ENCODE data around the gene SANBR.

The SANBR gene

DNA sequence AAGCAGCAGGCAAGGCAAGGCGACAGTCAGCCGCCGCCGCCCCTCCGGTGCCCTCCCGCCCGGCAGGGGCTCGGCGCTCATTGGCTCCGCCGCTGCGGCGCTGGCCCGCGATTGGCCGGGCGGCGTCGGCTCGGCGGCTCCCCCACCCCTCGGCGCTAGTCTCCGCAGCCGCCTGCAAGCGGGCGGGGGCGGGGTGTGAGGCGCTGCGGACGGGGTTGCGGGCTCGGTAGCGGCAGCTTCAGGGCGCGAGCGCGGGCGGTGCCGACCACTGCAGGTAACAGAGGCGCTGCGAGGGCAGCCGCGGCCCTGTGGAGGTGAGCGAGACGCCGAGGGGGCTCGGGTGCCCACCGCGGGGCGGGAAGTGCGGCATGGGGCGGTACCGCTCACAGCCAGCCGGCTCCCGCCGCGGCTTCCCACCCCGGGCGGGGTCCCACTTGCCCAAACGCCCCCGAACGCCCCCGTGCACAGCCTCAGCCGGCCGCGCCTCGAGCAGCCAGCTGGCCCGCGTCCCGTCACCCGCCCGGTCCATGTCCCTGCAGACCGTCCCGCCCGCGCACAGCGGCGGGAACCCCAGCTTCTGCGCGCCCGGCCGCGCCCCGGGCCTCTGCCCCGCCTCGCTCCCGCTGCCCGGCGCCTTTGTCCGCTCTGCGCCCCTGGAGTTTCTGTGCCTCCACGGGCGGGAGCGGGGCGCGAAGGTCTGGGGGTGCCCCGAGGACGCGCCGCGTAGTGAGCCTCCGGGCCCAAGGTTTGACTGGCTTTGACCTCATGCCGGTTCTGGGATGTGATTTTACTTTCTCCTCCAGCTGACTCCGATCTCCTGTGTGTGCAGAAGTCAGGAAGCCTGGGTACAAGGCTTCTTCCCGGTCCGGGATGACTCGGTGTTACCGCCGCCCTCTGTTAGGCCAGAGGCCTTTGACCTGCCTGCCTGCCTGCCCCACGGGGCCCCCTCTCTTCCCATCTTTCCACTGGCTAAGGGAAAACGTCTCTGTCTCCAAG, at the start of gene SANBR:
TSS of gene SANBR (plus strand) at position 158 of the 996 bp plus-strand sequence. CDS start 4,480 bp downstream, outside the sequence.
- peak within 1 kb of the TSS; percentile 61 for H3K4me3 ChIP-seq (ENCODE audit: low read length)
- peak; percentile 91 for DNase-seq (ENCODE audit: low read depth)
- TF ChIP-seq, protein P1, sequence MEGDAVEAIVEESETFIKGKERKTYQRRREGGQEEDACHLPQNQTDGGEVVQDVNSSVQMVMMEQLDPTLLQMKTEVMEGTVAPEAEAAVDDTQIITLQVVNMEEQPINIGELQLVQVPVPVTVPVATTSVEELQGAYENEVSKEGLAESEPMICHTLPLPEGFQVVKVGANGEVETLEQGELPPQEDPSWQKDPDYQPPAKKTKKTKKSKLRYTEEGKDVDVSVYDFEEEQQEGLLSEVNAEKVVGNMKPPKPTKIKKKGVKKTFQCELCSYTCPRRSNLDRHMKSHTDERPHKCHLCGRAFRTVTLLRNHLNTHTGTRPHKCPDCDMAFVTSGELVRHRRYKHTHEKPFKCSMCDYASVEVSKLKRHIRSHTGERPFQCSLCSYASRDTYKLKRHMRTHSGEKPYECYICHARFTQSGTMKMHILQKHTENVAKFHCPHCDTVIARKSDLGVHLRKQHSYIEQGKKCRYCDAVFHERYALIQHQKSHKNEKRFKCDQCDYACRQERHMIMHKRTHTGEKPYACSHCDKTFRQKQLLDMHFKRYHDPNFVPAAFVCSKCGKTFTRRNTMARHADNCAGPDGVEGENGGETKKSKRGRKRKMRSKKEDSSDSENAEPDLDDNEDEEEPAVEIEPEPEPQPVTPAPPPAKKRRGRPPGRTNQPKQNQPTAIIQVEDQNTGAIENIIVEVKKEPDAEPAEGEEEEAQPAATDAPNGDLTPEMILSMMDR (IDR thresholded peaks at IDR 0.05; ENCODE audit: insufficient read depth, low read depth, low read length, missing control alignments), result no peak

DNA sequence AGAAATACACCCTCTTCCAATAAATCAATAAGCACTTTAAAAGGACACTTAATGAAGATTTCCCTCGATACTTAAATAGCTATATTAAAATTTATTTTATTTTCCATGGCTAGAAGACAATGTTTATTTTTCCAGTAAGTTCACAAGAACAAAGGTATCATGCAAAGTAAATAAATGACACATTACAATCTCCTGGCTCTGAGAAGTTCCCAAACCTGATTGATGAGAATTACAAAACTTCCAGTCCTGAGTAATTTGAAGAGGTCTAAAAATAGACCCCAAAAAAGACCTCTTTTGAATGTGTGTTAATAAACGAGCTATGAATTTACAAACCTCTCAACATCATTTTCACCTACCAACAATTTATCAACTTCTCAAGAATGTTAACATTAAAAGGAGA, 49.7 kb upstream of the SANBR start:
- peak overlapping the region; percentile 96 for H3K4me3 ChIP-seq (ENCODE audit: low read length)
- peak; percentile 87 for DNase-seq (ENCODE audit: low read depth)
- TF ChIP-seq, protein P1 (IDR thresholded peaks at IDR 0.05; ENCODE audit: insufficient read depth, low read depth, low read length, missing control alignments), result no peak

DNA sequence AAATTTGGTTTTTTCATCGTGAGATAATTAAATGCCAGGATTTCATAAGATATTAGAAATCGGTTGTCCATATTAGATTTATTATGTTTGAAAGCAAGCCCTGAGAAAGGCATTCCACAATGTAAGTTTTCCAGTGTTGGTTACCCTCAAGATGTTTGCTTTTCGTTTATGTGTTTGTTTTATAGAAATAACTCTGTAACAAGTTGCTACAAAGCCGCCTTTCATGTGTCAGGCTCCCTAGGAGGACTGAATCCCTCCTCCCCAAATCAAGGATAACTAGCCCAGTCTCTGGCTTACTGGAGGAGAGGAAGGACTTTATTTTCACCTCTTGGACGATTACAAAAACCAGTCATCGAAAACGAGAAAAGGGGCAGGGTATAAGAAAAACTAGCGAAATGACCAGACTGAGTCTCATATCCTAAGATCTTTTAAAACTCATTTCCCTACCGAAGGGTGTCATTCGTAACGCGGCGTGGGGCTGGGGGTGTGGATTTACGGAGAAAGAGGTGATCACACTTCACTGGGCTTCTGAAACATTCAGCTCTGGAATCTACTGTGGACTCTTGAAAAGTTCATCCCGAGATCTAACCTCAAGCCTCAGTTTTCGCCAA, 49.2 kb upstream of the SANBR start:
- peak overlapping the region; percentile 96 for H3K4me3 ChIP-seq (ENCODE audit: low read length)
- peak; percentile 39 for DNase-seq (ENCODE audit: low read depth)
- TF ChIP-seq, protein P1 (IDR thresholded peaks at IDR 0.05; ENCODE audit: insufficient read depth, low read depth, low read length, missing control alignments), result no peak

DNA sequence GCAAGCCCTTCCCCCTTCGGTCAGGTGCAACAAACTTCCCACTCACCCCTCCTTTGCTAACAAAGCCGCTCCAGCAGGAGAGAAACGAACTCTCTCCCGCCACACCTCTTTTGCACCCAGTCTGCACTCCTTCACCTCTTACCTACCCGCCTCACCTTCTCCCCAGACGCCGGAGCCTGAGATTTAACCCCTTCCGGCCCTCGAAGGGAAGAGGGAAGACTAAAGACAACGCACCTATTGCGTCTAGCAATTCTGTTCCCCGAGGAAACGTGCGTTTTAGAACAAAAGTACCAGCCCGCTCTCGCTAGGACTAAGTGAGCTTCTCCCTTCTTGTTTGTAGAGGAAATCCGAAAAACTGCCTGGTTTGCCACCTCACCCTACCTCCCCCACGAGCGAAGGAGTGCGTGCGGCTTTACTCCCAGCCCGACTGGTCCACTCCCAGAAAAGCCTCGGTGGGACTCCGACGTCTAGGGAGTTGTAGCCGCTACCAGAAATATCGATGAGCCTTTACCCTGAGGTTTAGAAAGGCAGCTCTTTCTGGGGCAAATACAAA, 48.6 kb upstream of the SANBR start:
- TF ChIP-seq, protein P1 (IDR thresholded peaks at IDR 0.05; ENCODE audit: insufficient read depth, low read depth, low read length, missing control alignments), result no peak
- DNase-seq (ENCODE audit: low read depth), result peak; percentile 91
- H3K4me3 ChIP-seq (ENCODE audit: low read length), result peak overlapping the region; percentile 96

DNA sequence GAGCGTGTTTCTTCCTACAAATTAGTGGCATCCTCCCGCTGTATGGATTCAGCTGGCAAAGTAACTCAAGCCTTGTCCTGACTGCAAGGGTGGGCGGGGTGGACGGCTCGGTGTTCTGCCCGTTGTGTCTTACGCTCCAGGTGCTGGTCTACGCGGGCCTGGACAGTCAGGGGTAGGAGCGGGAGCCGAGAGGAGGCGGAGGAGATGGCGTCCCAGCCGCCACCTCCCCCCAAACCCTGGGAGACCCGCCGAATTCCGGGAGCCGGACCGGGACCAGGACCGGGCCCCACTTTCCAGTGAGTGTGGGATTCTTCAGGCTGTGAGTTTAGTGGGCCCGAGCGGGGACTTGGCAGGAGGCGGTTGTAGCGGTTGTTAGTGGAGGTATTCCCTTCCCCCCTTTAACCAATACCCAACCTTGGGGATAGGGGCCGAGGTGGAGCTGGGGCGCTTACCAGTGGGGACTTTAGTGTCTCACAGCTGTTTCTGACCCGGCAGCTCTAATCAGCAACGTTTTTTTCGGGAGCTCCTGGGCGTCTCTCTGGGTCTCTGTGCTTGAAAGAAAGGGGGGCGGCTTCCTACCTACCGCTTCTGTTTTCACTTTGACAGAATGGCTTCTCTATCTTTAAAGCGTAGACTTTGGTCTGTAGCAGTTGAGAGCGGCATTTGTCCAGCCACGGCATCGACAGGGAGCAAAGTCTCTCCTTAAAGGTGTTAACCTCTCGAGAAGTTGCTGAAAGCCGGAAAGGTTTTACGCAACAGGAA, 47.9 kb upstream of the SANBR start, which contains the start of the genes PEX13 and PUS10:
TSS of gene PEX13 (plus strand) at position 165 of the 762 bp plus-strand sequence. CDS start at position 205, 40 bp downstream.
TSS of gene PUS10 (minus strand) at position 700 of the 762 bp plus-strand sequence. CDS start 6,365 bp downstream, outside the sequence.
- DNase-seq (ENCODE audit: low read depth), result peak; percentile 83
- H3K4me3 ChIP-seq (ENCODE audit: low read length), result peak within 1 kb of the TSS; percentile 96
- TF ChIP-seq, protein P1 (IDR thresholded peaks at IDR 0.05; ENCODE audit: insufficient read depth, low read depth, low read length, missing control alignments), result no peak

DNA sequence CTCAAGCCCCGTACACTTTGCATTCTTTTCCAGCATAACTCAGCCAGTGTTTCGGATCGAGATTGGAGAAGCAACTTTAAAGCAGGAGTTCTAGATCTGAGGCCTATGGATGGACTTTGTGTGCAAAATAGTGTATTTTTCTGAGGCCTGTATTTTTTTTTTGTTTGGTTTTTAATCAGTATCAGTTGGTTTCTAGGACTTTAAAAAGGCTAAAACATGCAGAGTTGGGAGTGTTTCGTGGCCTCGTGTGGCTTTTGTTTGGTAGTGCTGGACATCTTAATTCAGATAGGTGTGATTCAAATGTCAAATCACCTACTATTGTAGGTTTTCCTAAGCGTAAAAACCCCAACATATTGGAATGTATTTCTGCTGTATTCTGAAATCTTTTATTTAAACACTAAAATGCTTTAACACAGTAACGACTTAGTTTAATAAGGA, 47.3 kb upstream of the SANBR start:
- H3K4me3 ChIP-seq (ENCODE audit: low read length), result peak overlapping the region; percentile 96
- peak; percentile 74 for DNase-seq (ENCODE audit: low read depth)
- TF ChIP-seq, protein P1 (IDR thresholded peaks at IDR 0.05; ENCODE audit: insufficient read depth, low read depth, low read length, missing control alignments), result no peak

Data from epithelial cell of esophagus (primary cell).